Activated CD8-positive, alpha-beta memory T cell treated with anti-CD3 and anti-CD28 coated beads for 1 hour (primary cell): ENCODE data around the gene DNAH10.

Experiments used
- DNase-seq, 2 donors: peaks; one replicate each; pipeline ENCODE4 v3.0.0-alpha.2; 2020; ENCODE audit warnings: low read depth in 1 of 2; ENCODE audit errors: extremely low read depth in 1 of 2

Gene DNAH10

GRCh38 chr12:123836292-123836691, 74.2 kb downstream of the DNAH10 start:
- no peak for DNase-seq

GRCh38 chr12:123839826-123840225, 77.7 kb downstream of the DNAH10 start:
- DNase-seq: no peak

- no peak for DNase-seq
Measured at GRCh38 chr12:123840765-123841425, 78.8 kb downstream of the DNAH10 start.

GRCh38 chr12:123843912-123844748, 82.0 kb downstream of the DNAH10 start:
- no peak for DNase-seq

- no peak for DNase-seq
Measured at GRCh38 chr12:123845881-123846280, 83.8 kb downstream of the DNAH10 start.

GRCh38 chr12:123846340-123846739, 84.2 kb downstream of the DNAH10 start:
- DNase-seq: no peak

- no peak for DNase-seq
Measured at GRCh38 chr12:123847019-123847418, 84.9 kb downstream of the DNAH10 start.

GRCh38 chr12:123847876-123848275, 85.8 kb downstream of the DNAH10 start:
- DNase-seq: no peak

- no peak for DNase-seq
Measured at GRCh38 chr12:123849517-123849916, 87.4 kb downstream of the DNAH10 start.

- DNase-seq: no peak
Measured at GRCh38 chr12:123850246-123851134, 88.4 kb downstream of the DNAH10 start.

- no peak for DNase-seq
Measured at GRCh38 chr12:123853396-123854070, 91.4 kb downstream of the DNAH10 start.

- no peak for DNase-seq
Measured at GRCh38 chr12:123854232-123854631, 92.1 kb downstream of the DNAH10 start.

GRCh38 chr12:123854918-123855317, 92.8 kb downstream of the DNAH10 start:
- DNase-seq: no peak

GRCh38 chr12:123856681-123857080, 94.6 kb downstream of the DNAH10 start:
- DNase-seq: no peak

- no peak for DNase-seq
Measured at GRCh38 chr12:123858176-123858575, 96.1 kb downstream of the DNAH10 start.

GRCh38 chr12:123859035-123859434, 96.9 kb downstream of the DNAH10 start:
- no peak for DNase-seq

- DNase-seq: no peak
Measured at GRCh38 chr12:123860377-123860776, 98.3 kb downstream of the DNAH10 start.

GRCh38 chr12:123861392-123861791, 99.3 kb downstream of the DNAH10 start:
- DNase-seq: no peak

GRCh38 chr12:123867141-123867540, 105.0 kb downstream of the DNAH10 start:
- no peak for DNase-seq

GRCh38 chr12:123868791-123869190, 106.7 kb downstream of the DNAH10 start:
- no peak for DNase-seq

- no peak for DNase-seq
Measured at GRCh38 chr12:123873793-123874192, 111.7 kb downstream of the DNAH10 start.
